ENCODE data around the gene TBC1D20. TPM values are rescaled to one million over a fixed set of nuclear protein-coding genes. Genes with fewer than 3 reads are reported as not detected.
A peak's percentile ranks its signal among the peaks of the same experiment; 100 is the strongest.
"Not testable (repeated sequence)": the region's sequence is repeated elsewhere in the genome, so short reads cannot be mapped to it uniquely, and the experiment has no call there.

Gene TBC1D20
- 8.6 TPM for polyA plus RNA-seq (2013, experiment 1 of 2)
- polyA plus RNA-seq (2013, experiment 2 of 2) = 8.9 TPM

GRCh38 chr20:462199-462991 lies at the start of gene TBC1D20:
Gene TBC1D20, minus strand, starts transcription at chr20:462533. Its CDS starts 128 bp downstream, at chr20:462405.
- Histone ChIP-seq H3K27ac (ENCODE audit: low read depth, low read length) (peak within 1 kb of the TSS; percentile 80), H2BK120ac (ENCODE audit: low read depth, low read length) (peak within 1 kb of the TSS; percentile 24), H3K79me2 (ENCODE audit: control insufficient read depth, insufficient read depth, low read length) (peaks cover 16% of the 10 kb centered on the region), H3K56ac (ENCODE audit: low read length) (peak within 1 kb of the TSS; percentile 85), H3K27me3 (ENCODE audit: insufficient read depth, low read length, poor library complexity) (no peaks in the 10 kb centered on the region), H2BK15ac (replicated peaks; ENCODE audit: low read depth) (no peak within 1 kb of the TSS), H4K8ac (ENCODE audit: low read depth, low read length) (peak within 1 kb of the TSS; percentile 83), H2AK5ac (ENCODE audit: low read length) (no peak within 1 kb of the TSS), H3K4me2 (ENCODE audit: low read length) (peak within 1 kb of the TSS; percentile 78), H2BK5ac (ENCODE audit: low read length) (no peak within 1 kb of the TSS), H4K5ac (ENCODE audit: low read length) (no peak within 1 kb of the TSS), H3K79me1 (ENCODE audit: low read length) (peaks cover 9% of the 10 kb centered on the region), H3K9ac (ENCODE audit: low read length) (peak within 1 kb of the TSS; percentile 77), H3K4me3 (ENCODE audit: low read length) (peak within 1 kb of the TSS; percentile 70), H3K4ac (ENCODE audit: low read depth, low read length) (peak within 1 kb of the TSS; percentile 75), H3K18ac (ENCODE audit: low read length) (peak within 1 kb of the TSS; percentile 99), H3K4me1 (ENCODE audit: control insufficient read depth, low read depth, low read length) (peaks cover 2% of the 10 kb centered on the region), H3K36me3 (ENCODE audit: control insufficient read depth, insufficient read depth, low read length) (no peaks in the 10 kb centered on the region), H3K23ac (ENCODE audit: low read length) (peak within 1 kb of the TSS; percentile 94)
- peak; percentile 91 for DNase-seq
- WGBS (ENCODE audit: extremely low coverage, insufficient coverage, low lambda C conversion rate) = no CpG with 5 or more reads among the region's 80 CpGs

GRCh38 chr20:510328-511057 lies 48.2 kb upstream of the TBC1D20 start:
- not testable (repeated sequence) for DNase-seq; H3K18ac ChIP-seq (ENCODE audit: low read length); H3K4me3 ChIP-seq (ENCODE audit: low read length); H3K23ac ChIP-seq (ENCODE audit: low read length); H4K8ac ChIP-seq (ENCODE audit: low read depth, low read length); H3K4me2 ChIP-seq (ENCODE audit: low read length); H2BK120ac ChIP-seq (ENCODE audit: low read depth, low read length); H3K56ac ChIP-seq (ENCODE audit: low read length); H3K4me1 ChIP-seq (ENCODE audit: control insufficient read depth, low read depth, low read length); H2BK15ac ChIP-seq (replicated peaks; ENCODE audit: low read depth); H3K27me3 ChIP-seq (ENCODE audit: insufficient read depth, low read length, poor library complexity); H3K9ac ChIP-seq (ENCODE audit: low read length); H2AK5ac ChIP-seq (ENCODE audit: low read length); H3K4ac ChIP-seq (ENCODE audit: low read depth, low read length); H2BK5ac ChIP-seq (ENCODE audit: low read length); H3K36me3 ChIP-seq (ENCODE audit: control insufficient read depth, insufficient read depth, low read length); H3K27ac ChIP-seq (ENCODE audit: low read depth, low read length); H4K5ac ChIP-seq (ENCODE audit: low read length)
- peaks cover 72% of the 10 kb centered on the region for H3K79me2 ChIP-seq (ENCODE audit: control insufficient read depth, insufficient read depth, low read length)
- H3K79me1 ChIP-seq (ENCODE audit: low read length) = peaks cover 16% of the 10 kb centered on the region
- no CpG with 5 or more reads among the region's 9 CpGs for WGBS (ENCODE audit: extremely low coverage, insufficient coverage, low lambda C conversion rate)

- not testable (repeated sequence) for H3K4me1 ChIP-seq (ENCODE audit: control insufficient read depth, low read depth, low read length); H3K27ac ChIP-seq (ENCODE audit: low read depth, low read length); H4K5ac ChIP-seq (ENCODE audit: low read length); H3K4ac ChIP-seq (ENCODE audit: low read depth, low read length); H3K36me3 ChIP-seq (ENCODE audit: control insufficient read depth, insufficient read depth, low read length); H3K27me3 ChIP-seq (ENCODE audit: insufficient read depth, low read length, poor library complexity); H4K8ac ChIP-seq (ENCODE audit: low read depth, low read length); H2BK15ac ChIP-seq (replicated peaks; ENCODE audit: low read depth); H3K23ac ChIP-seq (ENCODE audit: low read length); H3K18ac ChIP-seq (ENCODE audit: low read length); DNase-seq; H2AK5ac ChIP-seq (ENCODE audit: low read length); H2BK120ac ChIP-seq (ENCODE audit: low read depth, low read length); H2BK5ac ChIP-seq (ENCODE audit: low read length); H3K9ac ChIP-seq (ENCODE audit: low read length); H3K4me2 ChIP-seq (ENCODE audit: low read length); H3K56ac ChIP-seq (ENCODE audit: low read length); H3K4me3 ChIP-seq (ENCODE audit: low read length)
- peaks cover 12% of the 10 kb centered on the region for H3K79me1 ChIP-seq (ENCODE audit: low read length)
- peaks cover 51% of the 10 kb centered on the region for H3K79me2 ChIP-seq (ENCODE audit: control insufficient read depth, insufficient read depth, low read length)
- no CpG with 5 or more reads among the region's 6 CpGs for WGBS (ENCODE audit: extremely low coverage, insufficient coverage, low lambda C conversion rate)
These were observed 46.0 kb upstream of the TBC1D20 start for GRCh38 chr20:508364-508787.

GRCh38 chr20:507761-508332 lies 45.5 kb upstream of the TBC1D20 start:
- no CpG with 5 or more reads among the region's 7 CpGs for WGBS (ENCODE audit: extremely low coverage, insufficient coverage, low lambda C conversion rate)
- H3K9ac ChIP-seq (ENCODE audit: low read length) = no peak overlapping the region

GRCh38 chr20:507006-507758 lies 44.8 kb upstream of the TBC1D20 start:
- H2BK120ac ChIP-seq (ENCODE audit: low read depth, low read length) = no peak overlapping the region
- H3K4me3 ChIP-seq (ENCODE audit: low read length) = no peak overlapping the region
- H3K27ac ChIP-seq (ENCODE audit: low read depth, low read length) = no peak overlapping the region
- DNase-seq = no peak
- no peaks in the 10 kb centered on the region for H3K4me1 ChIP-seq (ENCODE audit: control insufficient read depth, low read depth, low read length)
- no peak overlapping the region for H2BK5ac ChIP-seq (ENCODE audit: low read length)
- H4K8ac ChIP-seq (ENCODE audit: low read depth, low read length) = no peak overlapping the region
- no peaks in the 10 kb centered on the region for H3K27me3 ChIP-seq (ENCODE audit: insufficient read depth, low read length, poor library complexity)
- no peak overlapping the region for H3K9ac ChIP-seq (ENCODE audit: low read length)
- H4K5ac ChIP-seq (ENCODE audit: low read length) = no peak overlapping the region
- H3K36me3 ChIP-seq (ENCODE audit: control insufficient read depth, insufficient read depth, low read length) = peaks cover 7% of the 10 kb centered on the region
- peaks cover 13% of the 10 kb centered on the region for H3K79me1 ChIP-seq (ENCODE audit: low read length)
- H3K23ac ChIP-seq (ENCODE audit: low read length) = no peak overlapping the region
- H3K18ac ChIP-seq (ENCODE audit: low read length) = no peak overlapping the region
- H3K4me2 ChIP-seq (ENCODE audit: low read length) = no peak overlapping the region
- 100% methylated on average over 2 of the region's 7 CpGs for whole genome bisulfite sequencing (ENCODE audit: extremely low coverage, insufficient coverage, low lambda C conversion rate)
- H3K4ac ChIP-seq (ENCODE audit: low read depth, low read length) = no peak overlapping the region
- H2AK5ac ChIP-seq (ENCODE audit: low read length) = no peak overlapping the region
- peaks cover 41% of the 10 kb centered on the region for H3K79me2 ChIP-seq (ENCODE audit: control insufficient read depth, insufficient read depth, low read length)
- H3K56ac ChIP-seq (ENCODE audit: low read length) = no peak overlapping the region
- H2BK15ac ChIP-seq (replicated peaks; ENCODE audit: low read depth) = no peak overlapping the region

More at GRCh38 chr20:507761-508332, 45.5 kb upstream of the TBC1D20 start:
- H4K8ac ChIP-seq (ENCODE audit: low read depth, low read length) = no peak overlapping the region
- H2BK15ac ChIP-seq (replicated peaks; ENCODE audit: low read depth) = no peak overlapping the region
- H3K18ac ChIP-seq (ENCODE audit: low read length) = no peak overlapping the region
- no peaks in the 10 kb centered on the region for H3K27me3 ChIP-seq (ENCODE audit: insufficient read depth, low read length, poor library complexity)
- peaks cover 46% of the 10 kb centered on the region for H3K79me2 ChIP-seq (ENCODE audit: control insufficient read depth, insufficient read depth, low read length)
- no peak for DNase-seq
- H3K4me1 ChIP-seq (ENCODE audit: control insufficient read depth, low read depth, low read length) = no peaks in the 10 kb centered on the region
- H2BK5ac ChIP-seq (ENCODE audit: low read length) = no peak overlapping the region
- H3K79me1 ChIP-seq (ENCODE audit: low read length) = peaks cover 15% of the 10 kb centered on the region
- no peak overlapping the region for H3K23ac ChIP-seq (ENCODE audit: low read length)
- H4K5ac ChIP-seq (ENCODE audit: low read length) = no peak overlapping the region
- no peak overlapping the region for H2AK5ac ChIP-seq (ENCODE audit: low read length)
- H3K4me3 ChIP-seq (ENCODE audit: low read length) = no peak overlapping the region
- H2BK120ac ChIP-seq (ENCODE audit: low read depth, low read length) = no peak overlapping the region
- H3K4me2 ChIP-seq (ENCODE audit: low read length) = no peak overlapping the region
- H3K56ac ChIP-seq (ENCODE audit: low read length) = no peak overlapping the region
- peaks cover 6% of the 10 kb centered on the region for H3K36me3 ChIP-seq (ENCODE audit: control insufficient read depth, insufficient read depth, low read length)
- no peak overlapping the region for H3K4ac ChIP-seq (ENCODE audit: low read depth, low read length)
- H3K27ac ChIP-seq (ENCODE audit: low read depth, low read length) = no peak overlapping the region

Data from mesendoderm (in vitro differentiated cells).